ENCODE results near the gene MZT2B. TPM values are rescaled to one million over a fixed set of nuclear protein-coding genes. Genes with fewer than 3 reads are reported as not detected.
"Not testable (repeated sequence)": the region's sequence is repeated elsewhere in the genome, so short reads cannot be mapped to it uniquely, and the experiment has no call there.

Gene MZT2B, protein sequence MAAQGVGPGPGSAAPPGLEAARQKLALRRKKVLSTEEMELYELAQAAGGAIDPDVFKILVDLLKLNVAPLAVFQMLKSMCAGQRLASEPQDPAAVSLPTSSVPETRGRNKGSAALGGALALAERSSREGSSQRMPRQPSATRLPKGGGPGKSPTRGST
- total RNA-seq (2022): 384 and 408 TPM in 2 replicates
- percentile 76 among the genes with signal in this experiment for Bru-seq, nascent RNA
- BruChase-seq, experiment 1, labeled RNA remaining after a 2-hour chase: percentile 73 among the genes with signal in this experiment
- BruChase-seq, experiment 2, labeled RNA remaining after a 6-hour chase: percentile 79 among the genes with signal in this experiment
- long read RNA-seq, transcript MZT2B-203 (3 exons, 455 nt): minor isoform, 13 of 302 reads
- long read RNA-seq, transcript MZT2B-206 (2 exons, 480 nt): minor isoform, 10 of 302 reads
- long read RNA-seq, transcript MZT2B-201 (3 exons, 933 nt): major isoform, 261 of 302 reads
- long read RNA-seq, partial matches to known transcripts: 0 of 302 reads
- long read RNA-seq, other reads (novel, unspliced or antisense): 14 of 302 reads

DNA sequence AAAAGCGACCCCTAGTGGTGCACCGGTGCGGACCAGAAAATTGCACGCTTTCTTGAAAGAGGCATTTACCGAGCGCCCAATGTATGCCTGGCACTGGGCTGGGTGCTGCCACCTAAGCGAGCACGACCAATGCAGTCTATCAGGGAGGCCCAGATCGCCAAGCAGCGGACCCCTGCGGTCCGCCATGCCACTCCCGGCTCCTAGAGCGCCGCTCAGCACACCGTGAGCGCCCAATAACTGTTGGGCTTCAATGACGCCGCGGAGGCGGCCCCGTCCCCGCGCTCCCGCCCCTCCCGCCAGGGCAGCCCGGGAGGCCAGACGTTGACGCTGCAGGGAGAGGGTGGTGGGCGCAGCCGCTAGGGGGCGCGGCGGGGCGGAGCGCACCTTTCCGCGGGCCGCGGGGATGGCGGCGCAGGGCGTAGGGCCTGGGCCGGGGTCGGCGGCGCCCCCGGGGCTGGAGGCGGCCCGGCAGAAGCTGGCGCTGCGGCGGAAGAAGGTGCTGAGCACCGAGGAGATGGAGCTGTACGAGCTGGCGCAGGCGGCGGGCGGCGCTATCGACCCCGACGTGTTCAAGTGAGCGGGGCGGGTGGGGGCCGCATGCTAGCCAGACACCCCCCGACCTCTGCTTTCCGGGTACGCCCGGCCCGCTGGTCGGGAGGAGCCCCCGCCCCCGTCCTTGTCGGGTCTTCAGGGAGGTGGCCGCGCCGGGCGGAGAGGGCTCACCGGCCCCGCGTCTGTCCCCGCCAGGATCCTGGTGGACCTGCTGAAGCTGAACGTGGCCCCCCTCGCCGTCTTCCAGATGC is at the start of gene MZT2B:
Gene MZT2B (plus strand): TSS at position 383 of the 803 bp plus-strand sequence. CDS start 21 bp downstream, at position 404.
- not testable (repeated sequence) for H3K9me3 Mint-ChIP-seq (ENCODE audit: unreplicated experiment); H3K27me3 Mint-ChIP-seq (ENCODE audit: insufficient read depth, unreplicated experiment); H3K27me3 ChIP-seq (replicated peaks; ENCODE audit: control insufficient read depth, insufficient read depth, low read length); H3K4me1 ChIP-seq; H3K36me3 ChIP-seq (ENCODE audit: control insufficient read depth, insufficient read depth, low read length); H3K4me1 Mint-ChIP-seq (ENCODE audit: low read depth, unreplicated experiment); H3K9me3 ChIP-seq
- DNase-seq: peak; percentile 89 to 95
- peak within 1 kb of the TSS; percentile 100 for H3K4me3 ChIP-seq (ENCODE audit: low read depth, low read length)
- POLR2A ChIA-PET: interaction anchor here (0.6 to 1.6 kb wide), 2 partner anchors 59 to 160 kb away, joined by 4 to 16 read pairs; partner anchors contain the start of gene IMP4
- peak within 1 kb of the TSS; percentile 94 for H3K27ac Mint-ChIP-seq (ENCODE audit: unreplicated experiment)
- peak within 1 kb of the TSS; percentile 96 for H3K4me3 Mint-ChIP-seq (ENCODE audit: unreplicated experiment)
- TF ChIP-seq, protein P1, sequence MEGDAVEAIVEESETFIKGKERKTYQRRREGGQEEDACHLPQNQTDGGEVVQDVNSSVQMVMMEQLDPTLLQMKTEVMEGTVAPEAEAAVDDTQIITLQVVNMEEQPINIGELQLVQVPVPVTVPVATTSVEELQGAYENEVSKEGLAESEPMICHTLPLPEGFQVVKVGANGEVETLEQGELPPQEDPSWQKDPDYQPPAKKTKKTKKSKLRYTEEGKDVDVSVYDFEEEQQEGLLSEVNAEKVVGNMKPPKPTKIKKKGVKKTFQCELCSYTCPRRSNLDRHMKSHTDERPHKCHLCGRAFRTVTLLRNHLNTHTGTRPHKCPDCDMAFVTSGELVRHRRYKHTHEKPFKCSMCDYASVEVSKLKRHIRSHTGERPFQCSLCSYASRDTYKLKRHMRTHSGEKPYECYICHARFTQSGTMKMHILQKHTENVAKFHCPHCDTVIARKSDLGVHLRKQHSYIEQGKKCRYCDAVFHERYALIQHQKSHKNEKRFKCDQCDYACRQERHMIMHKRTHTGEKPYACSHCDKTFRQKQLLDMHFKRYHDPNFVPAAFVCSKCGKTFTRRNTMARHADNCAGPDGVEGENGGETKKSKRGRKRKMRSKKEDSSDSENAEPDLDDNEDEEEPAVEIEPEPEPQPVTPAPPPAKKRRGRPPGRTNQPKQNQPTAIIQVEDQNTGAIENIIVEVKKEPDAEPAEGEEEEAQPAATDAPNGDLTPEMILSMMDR (IDR thresholded peaks at IDR 0.05; ENCODE audit: insufficient read depth in 1 of 2, low read depth in 1 of 2, low read length in 1 of 2, severe bottlenecking in 1 of 2, unreplicated experiment in 1 of 2): peak; percentile 67 to 79
- CTCF ChIA-PET: interaction anchor here (0.6 to 1.9 kb wide), 6 partner anchors 59 to 161 kb away, joined by 3 to 12 read pairs (median 5); partner anchors contain the start of gene IMP4
- H3K36me3 Mint-ChIP-seq (ENCODE audit: insufficient read depth, unreplicated experiment): peaks cover 70% of the 10 kb centered on the region
- intact Hi-C loops (cut with micrococcal nuclease; ENCODE audit: unreplicated experiment): loop anchor here (1.0 to 2.0 kb wide), 3 partner anchors 26 to 150 kb away; no protein-coding TSS in a partner anchor
- BruUV-seq (replicated peaks): TSS peak; percentile 40

DNA sequence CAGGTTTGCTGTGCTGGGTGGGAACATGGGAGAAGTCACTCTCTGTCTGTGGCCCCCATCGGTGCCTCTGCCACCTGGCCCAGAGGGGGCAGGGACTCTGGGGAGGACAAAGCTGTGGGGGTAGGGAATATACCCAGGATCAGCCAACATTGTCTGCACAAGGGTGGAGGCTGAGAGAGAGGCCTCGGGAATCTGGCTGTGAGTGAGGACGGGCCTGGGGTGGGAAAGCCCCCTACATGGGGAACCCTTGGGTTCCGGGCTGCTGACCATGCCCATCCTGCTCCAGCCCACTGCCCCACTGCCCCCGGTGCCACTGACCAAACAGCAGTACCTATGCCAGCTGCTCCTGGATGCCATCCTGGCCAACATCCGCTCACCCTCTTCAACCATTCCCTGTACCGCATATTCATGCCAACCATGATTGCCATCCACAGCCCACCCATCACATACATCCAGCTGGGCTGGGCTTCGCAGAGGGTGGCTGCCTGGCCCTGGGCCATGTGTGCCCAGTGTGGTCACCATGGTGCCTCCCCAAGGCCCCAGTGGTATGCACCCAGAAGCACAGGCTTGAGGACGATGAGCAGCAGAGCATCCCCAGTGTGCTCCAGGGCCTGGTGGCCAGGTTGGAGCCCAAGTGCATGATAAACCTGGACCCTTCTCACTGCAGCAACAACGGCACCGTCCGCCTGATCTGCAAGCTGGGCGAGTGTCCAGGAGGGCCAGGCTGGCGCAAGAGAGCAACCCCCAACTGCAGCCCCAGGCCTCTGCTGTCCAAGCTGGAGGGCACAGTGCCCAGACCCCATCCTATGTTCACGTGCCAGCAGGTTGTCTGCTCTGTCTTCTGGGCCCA is 46.1 kb upstream of the MZT2B start:
- H3K9me3 Mint-ChIP-seq (ENCODE audit: unreplicated experiment): no peaks in the 10 kb centered on the region
- ChIA-PET CTCF (no interaction called here), POLR2A (no interaction called here)
- H3K9me3 ChIP-seq: no peaks in the 10 kb centered on the region
- no peaks in the 10 kb centered on the region for H3K36me3 ChIP-seq (ENCODE audit: control insufficient read depth, insufficient read depth, low read length)
- intact Hi-C loops (cut with micrococcal nuclease; ENCODE audit: unreplicated experiment): no loop called here
- no peak overlapping the region for H3K4me3 ChIP-seq (ENCODE audit: low read depth, low read length)
- TF ChIP-seq, protein P1 (IDR thresholded peaks at IDR 0.05; ENCODE audit: insufficient read depth in 1 of 2, low read depth in 1 of 2, low read length in 1 of 2, severe bottlenecking in 1 of 2, unreplicated experiment in 1 of 2): no peak
- no peaks in the 10 kb centered on the region for H3K27me3 ChIP-seq (replicated peaks; ENCODE audit: control insufficient read depth, insufficient read depth, low read length)
- no peaks in the 10 kb centered on the region for H3K4me1 Mint-ChIP-seq (ENCODE audit: low read depth, unreplicated experiment)
- no peak overlapping the region for H3K27ac Mint-ChIP-seq (ENCODE audit: unreplicated experiment)
- peak in 1 of 2 experiments; percentile 22 for DNase-seq
- no peaks in the 10 kb centered on the region for H3K27me3 Mint-ChIP-seq (ENCODE audit: insufficient read depth, unreplicated experiment)
- no peak overlapping the region for H3K4me3 Mint-ChIP-seq (ENCODE audit: unreplicated experiment)
- H3K36me3 Mint-ChIP-seq (ENCODE audit: insufficient read depth, unreplicated experiment): no peaks in the 10 kb centered on the region
- no peaks in the 10 kb centered on the region for H3K4me1 ChIP-seq
- BruUV-seq (replicated peaks): no TSS peak

DNA sequence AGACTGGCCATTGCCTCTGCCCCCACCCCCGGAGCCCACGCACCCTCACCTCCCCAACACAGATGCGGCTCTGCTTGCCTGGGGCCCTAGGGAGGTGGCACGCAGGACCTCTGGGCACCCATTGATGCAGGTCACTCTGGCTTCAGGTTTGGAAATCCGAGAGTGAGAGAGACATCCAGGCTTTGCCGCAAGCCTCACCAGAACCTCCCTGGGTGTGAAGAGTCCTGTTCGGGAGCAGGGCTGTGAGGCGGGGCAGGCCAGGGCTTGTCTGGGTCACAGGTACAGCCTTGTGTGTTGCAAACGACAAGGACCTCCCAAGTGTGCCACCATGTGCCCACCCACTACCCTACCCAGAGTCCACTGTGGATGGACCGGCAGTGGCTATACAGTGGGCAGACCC is 45.5 kb upstream of the MZT2B start:
- POLR2A ChIA-PET; BruUV-seq (replicated peaks); intact Hi-C loops (cut with micrococcal nuclease; ENCODE audit: unreplicated experiment); H3K36me3 ChIP-seq (ENCODE audit: control insufficient read depth, insufficient read depth, low read length); H3K9me3 Mint-ChIP-seq (ENCODE audit: unreplicated experiment); H3K27me3 Mint-ChIP-seq (ENCODE audit: insufficient read depth, unreplicated experiment); H3K4me1 ChIP-seq; H3K9me3 ChIP-seq; H3K36me3 Mint-ChIP-seq (ENCODE audit: insufficient read depth, unreplicated experiment); DNase-seq; H3K4me1 Mint-ChIP-seq (ENCODE audit: low read depth, unreplicated experiment); H3K27ac Mint-ChIP-seq (ENCODE audit: unreplicated experiment); CTCF ChIA-PET; H3K4me3 Mint-ChIP-seq (ENCODE audit: unreplicated experiment); H3K27me3 ChIP-seq (replicated peaks; ENCODE audit: control insufficient read depth, insufficient read depth, low read length); H3K4me3 ChIP-seq (ENCODE audit: low read depth, low read length): not testable (repeated sequence)

DNA sequence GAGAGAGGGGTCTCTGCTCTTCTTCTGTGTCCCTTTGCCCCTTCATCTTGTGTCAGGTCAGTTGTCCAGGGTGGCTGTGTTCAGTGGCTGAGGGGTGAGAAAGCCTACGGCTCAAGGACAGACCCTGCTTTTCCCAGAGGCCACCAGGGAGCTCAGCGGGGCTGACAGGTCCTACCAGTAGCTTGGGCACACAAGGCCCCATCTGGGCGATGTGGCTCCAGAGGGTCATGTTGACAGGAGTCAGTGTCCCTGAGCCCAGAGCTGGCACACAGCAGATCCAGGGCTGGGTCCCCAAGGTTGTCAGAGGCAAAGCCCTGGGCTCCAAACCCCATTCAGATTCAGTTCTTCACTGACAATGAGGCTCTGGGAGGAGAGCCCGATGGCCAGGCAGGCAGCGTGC is 44.9 kb upstream of the MZT2B start:
- intact Hi-C loops (cut with micrococcal nuclease; ENCODE audit: unreplicated experiment); H3K36me3 ChIP-seq (ENCODE audit: control insufficient read depth, insufficient read depth, low read length); H3K4me1 Mint-ChIP-seq (ENCODE audit: low read depth, unreplicated experiment); BruUV-seq (replicated peaks); H3K9me3 Mint-ChIP-seq (ENCODE audit: unreplicated experiment); H3K27me3 Mint-ChIP-seq (ENCODE audit: insufficient read depth, unreplicated experiment); H3K4me3 Mint-ChIP-seq (ENCODE audit: unreplicated experiment); H3K4me1 ChIP-seq; CTCF ChIA-PET; H3K4me3 ChIP-seq (ENCODE audit: low read depth, low read length); H3K9me3 ChIP-seq; H3K27ac Mint-ChIP-seq (ENCODE audit: unreplicated experiment); H3K36me3 Mint-ChIP-seq (ENCODE audit: insufficient read depth, unreplicated experiment); POLR2A ChIA-PET; H3K27me3 ChIP-seq (replicated peaks; ENCODE audit: control insufficient read depth, insufficient read depth, low read length): not testable (repeated sequence)
- DNase-seq: peak in 1 of 2 experiments; percentile 30

DNA sequence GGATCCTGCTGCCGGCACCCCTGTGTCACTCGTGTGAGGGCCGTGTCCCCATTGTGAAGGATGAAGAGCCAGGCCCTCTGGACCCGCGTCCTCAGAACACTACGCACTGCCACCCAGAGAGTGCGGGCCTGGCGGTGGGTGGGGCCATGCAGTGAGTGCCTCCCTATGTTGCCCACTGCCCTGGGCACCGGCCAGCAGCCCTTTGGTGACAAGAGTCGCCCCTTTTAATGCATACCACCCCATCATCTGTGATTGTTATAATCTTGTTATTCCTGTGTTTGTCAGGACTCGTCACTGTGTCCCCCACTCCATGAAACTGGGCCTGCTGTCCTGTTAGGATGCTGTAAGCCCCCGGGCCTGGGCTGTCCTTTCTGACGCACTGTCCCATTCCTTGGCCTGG is 43.7 kb upstream of the MZT2B start:
- H3K4me1 ChIP-seq; H3K27me3 Mint-ChIP-seq (ENCODE audit: insufficient read depth, unreplicated experiment); H3K4me1 Mint-ChIP-seq (ENCODE audit: low read depth, unreplicated experiment); intact Hi-C loops (cut with micrococcal nuclease; ENCODE audit: unreplicated experiment); H3K9me3 Mint-ChIP-seq (ENCODE audit: unreplicated experiment); BruUV-seq (replicated peaks); H3K36me3 Mint-ChIP-seq (ENCODE audit: insufficient read depth, unreplicated experiment); H3K4me3 ChIP-seq (ENCODE audit: low read depth, low read length); POLR2A ChIA-PET; H3K36me3 ChIP-seq (ENCODE audit: control insufficient read depth, insufficient read depth, low read length); H3K9me3 ChIP-seq; H3K27ac Mint-ChIP-seq (ENCODE audit: unreplicated experiment); H3K27me3 ChIP-seq (replicated peaks; ENCODE audit: control insufficient read depth, insufficient read depth, low read length); CTCF ChIA-PET; H3K4me3 Mint-ChIP-seq (ENCODE audit: unreplicated experiment): not testable (repeated sequence)
- peak in 1 of 2 experiments; percentile 7 for DNase-seq

Data from Caco-2 (cell line).